ENCODE measurements around the gene SEMA6A. TPM values are rescaled to one million over a fixed set of nuclear protein-coding genes. Genes with fewer than 3 reads are reported as not detected.

Gene SEMA6A
- total RNA-seq, 2 experiments from 2014 or later = not detected

DNA sequence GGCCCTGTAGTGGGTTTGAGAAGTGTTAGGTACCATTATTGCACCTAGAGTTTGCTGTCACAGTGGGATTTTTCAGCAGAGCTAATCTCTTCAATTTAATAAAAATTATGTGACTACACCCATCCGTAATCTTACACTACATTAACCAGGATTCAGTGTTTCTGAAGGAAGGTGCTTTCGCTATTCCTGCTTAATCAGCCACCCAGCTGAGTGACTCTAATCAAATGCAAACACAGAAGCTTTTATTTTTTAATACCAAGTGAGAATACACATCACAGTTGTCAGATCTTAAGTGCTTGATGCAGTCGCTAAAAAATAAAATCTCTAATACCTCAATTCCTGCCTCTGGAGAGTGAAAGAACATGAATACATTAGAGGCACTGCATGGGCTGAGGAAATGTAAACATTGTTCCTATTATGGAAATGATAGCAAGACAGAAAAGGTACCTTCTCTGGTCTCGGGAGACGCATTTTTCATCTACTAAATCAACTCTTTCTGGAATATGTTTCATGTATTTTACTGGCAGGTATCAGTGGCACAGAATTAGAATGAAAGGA is 125.7 kb downstream of the SEMA6A start:
- CTCF ChIA-PET = no interaction called here
- peaks cover 35% of the 10 kb centered on the region for H3K36me3 Mint-ChIP-seq (ENCODE audit: low read depth)
- no peaks in the 10 kb centered on the region for H3K27me3 Mint-ChIP-seq
- DNase-seq = no peak
- no peak for ATAC-seq
- intact Hi-C loops (cut with DNase I, micrococcal nuclease) = no loop called here
- H3K27ac Mint-ChIP-seq = no peak overlapping the region
- H3K4me1 Mint-ChIP-seq = no peaks in the 10 kb centered on the region
- POLR2A ChIA-PET = no interaction called here
- H3K9me3 Mint-ChIP-seq (ENCODE audit: low read depth) = no peaks in the 10 kb centered on the region
- H3K4me3 Mint-ChIP-seq = no peak overlapping the region

DNA sequence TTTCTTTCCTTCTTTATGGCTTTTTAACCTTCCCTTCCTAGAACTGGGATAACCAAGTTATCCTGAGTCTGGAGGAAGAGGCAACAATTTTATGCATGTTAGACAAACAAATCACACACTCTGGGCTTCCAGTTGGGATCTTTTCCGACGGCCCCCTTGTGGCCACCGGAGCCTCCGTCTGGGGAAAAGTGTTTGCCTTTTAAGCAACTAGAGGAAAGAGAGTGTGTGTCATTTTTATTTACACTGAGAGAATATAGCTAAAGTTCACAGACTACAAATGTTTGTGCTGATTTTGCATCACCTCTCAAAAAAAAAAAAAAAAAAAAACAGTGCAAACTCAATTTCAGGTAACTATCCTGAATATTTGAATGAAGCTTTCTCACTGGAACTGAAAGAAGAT is 126.2 kb downstream of the SEMA6A start:
- H3K27ac Mint-ChIP-seq = no peak overlapping the region
- no peaks in the 10 kb centered on the region for H3K27me3 Mint-ChIP-seq
- DNase-seq (no peak), ATAC-seq (no peak)
- ChIA-PET CTCF (no interaction called here), POLR2A (no interaction called here)
- intact Hi-C loops (cut with DNase I, micrococcal nuclease) = no loop called here
- no peaks in the 10 kb centered on the region for H3K9me3 Mint-ChIP-seq (ENCODE audit: low read depth)
- H3K4me3 Mint-ChIP-seq = no peak overlapping the region
- H3K4me1 Mint-ChIP-seq = no peaks in the 10 kb centered on the region
- H3K36me3 Mint-ChIP-seq (ENCODE audit: low read depth) = peaks cover 39% of the 10 kb centered on the region

DNA sequence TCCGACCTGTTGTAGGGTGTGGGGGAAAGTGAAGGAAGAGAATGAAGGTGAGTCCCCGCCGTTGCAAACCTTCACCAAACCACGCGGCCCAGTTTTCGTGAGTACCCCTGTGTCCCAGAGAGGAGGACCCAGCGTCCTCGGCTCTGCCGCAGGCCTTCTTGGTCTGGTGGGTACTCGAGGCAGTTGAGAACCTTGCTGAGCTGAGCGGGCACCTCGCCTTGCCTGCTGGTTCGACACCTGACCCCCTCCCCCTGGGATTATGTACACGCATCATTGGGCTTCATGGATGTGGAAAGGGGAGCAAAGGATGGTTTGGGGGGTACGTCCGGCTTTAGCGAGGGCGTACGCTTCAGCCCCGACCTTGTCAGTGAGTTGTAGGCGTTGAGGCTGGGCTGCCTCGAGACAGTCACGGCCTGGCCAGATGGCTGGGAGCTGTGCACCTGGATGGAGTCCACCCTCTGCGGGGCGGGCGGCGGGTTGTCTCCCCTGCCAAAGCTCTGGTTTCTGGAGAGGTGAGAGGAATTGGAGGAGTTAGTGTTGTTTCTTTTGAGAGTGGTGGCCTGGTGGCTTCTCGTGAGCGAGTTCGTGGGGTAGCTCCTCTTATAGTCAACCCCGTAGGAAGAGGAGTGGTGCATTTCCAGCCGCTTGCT is 128.1 kb downstream of the SEMA6A start:
- Mint-ChIP-seq H3K27ac (no peak overlapping the region), H3K4me1 (no peaks in the 10 kb centered on the region), H3K4me3 (no peak overlapping the region), H3K36me3 (ENCODE audit: low read depth) (peaks cover 35% of the 10 kb centered on the region), H3K27me3 (no peaks in the 10 kb centered on the region), H3K9me3 (ENCODE audit: low read depth) (no peaks in the 10 kb centered on the region)
- ChIA-PET POLR2A (no interaction called here), CTCF (no interaction called here)
- intact Hi-C loops (cut with DNase I, micrococcal nuclease) = no loop called here
- no peak for ATAC-seq
- no peak for DNase-seq

DNA sequence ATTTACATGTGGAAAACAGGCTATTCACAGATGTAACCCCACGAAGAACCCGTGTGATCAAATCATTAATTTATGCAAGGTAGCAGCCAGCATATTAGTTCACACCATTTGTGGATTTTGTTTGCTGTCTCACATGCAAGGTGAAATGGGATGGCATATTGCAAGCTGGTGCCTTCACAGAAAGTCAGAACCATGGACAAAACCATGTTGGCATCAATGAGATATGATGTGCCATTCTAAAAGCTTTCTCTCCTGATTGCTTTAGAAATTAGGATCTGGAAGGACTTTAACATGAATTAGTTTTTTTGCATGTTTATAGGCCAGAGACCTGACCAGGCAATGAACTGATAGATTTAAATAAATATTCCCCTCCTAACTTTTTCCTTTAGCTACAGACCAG is 129.3 kb downstream of the SEMA6A start:
- Mint-ChIP-seq H3K9me3 (ENCODE audit: low read depth) (no peaks in the 10 kb centered on the region), H3K27ac (no peak overlapping the region), H3K4me3 (no peak overlapping the region), H3K36me3 (ENCODE audit: low read depth) (peaks cover 33% of the 10 kb centered on the region), H3K4me1 (no peaks in the 10 kb centered on the region), H3K27me3 (no peaks in the 10 kb centered on the region)
- CTCF ChIA-PET = no interaction called here
- intact Hi-C loops (cut with DNase I, micrococcal nuclease) = no loop called here
- POLR2A ChIA-PET = no interaction called here
- ATAC-seq (no peak), DNase-seq (no peak)

DNA sequence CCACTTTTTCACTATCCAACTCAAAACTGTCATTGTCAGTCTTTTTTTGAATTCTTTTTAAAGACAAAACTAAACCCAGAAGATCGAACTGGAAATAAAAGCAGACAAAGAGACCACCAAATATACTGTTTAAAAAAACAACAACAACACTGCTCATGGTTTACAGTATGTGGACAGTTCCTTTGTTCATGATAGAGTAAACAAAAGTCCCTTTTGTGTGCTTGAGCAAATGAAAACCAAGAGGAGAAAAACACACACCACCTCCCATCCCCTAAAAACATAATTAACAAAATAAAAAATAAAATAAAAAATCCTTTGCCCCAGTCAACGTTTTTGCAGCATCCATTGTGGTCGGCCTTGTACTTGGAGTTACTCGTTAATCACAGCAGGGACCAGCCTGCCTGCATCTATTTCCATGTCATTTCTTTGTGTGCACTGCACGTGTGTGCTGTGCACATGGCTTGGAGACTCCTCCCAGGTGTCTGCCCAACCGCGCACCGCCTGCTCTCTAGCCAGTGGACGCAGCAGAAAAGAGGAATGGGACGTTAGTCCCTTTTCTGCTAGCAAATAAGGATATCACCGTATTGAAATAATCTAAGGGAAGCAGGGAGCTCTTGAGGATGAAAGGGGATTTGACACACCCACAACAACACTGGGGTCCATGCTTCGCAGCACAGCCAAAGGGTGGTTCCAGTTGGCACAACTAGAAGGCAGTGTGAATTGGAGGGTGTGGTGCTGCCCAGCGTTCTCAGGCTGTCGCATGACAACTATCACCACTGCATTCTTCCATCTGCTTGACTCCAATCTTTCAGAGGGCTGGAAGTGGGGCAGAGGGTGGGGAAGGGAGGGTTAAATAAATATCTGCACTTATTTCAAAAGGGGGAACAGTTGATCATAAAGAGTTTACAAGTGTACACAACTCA is 130.0 kb downstream of the SEMA6A start:
- no peak overlapping the region for H3K4me3 Mint-ChIP-seq
- ATAC-seq (no peak), DNase-seq (no peak)
- CTCF ChIA-PET = no interaction called here
- no peaks in the 10 kb centered on the region for H3K27me3 Mint-ChIP-seq
- H3K36me3 Mint-ChIP-seq (ENCODE audit: low read depth) = peaks cover 33% of the 10 kb centered on the region
- intact Hi-C loops (cut with DNase I, micrococcal nuclease) = no loop called here
- H3K27ac Mint-ChIP-seq = no peak overlapping the region
- no peaks in the 10 kb centered on the region for H3K4me1 Mint-ChIP-seq
- H3K9me3 Mint-ChIP-seq (ENCODE audit: low read depth) = no peaks in the 10 kb centered on the region
- POLR2A ChIA-PET = no interaction called here

DNA sequence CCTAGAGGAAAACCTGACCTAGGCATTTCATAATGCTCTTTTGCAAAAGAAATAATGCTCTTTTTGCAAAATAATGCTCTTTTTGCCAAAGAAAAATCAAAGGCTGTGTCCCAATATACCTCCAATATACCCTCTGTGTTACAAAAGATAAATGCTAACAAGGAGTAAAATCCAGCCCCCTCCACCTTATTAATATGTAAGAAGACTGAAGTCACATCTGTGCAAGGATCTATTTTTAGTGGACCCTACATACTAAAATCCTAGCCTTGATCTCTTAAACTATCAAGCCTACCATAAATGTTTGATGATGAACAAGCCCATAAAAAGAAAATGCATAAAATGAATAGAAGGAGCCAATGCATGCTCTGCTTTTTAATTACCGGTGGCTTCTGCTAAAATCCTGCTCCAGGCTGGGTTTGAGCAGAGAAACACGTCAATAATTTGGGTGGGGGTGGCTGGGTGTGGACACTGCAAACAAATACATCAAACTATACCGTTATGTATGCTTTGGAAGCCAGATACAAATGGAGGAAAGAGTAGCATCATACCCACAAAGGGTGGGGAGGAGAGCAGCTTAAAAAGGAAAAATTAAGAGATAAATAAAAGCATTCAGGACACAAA is 131.6 kb downstream of the SEMA6A start:
- Mint-ChIP-seq H3K4me3 (no peak overlapping the region), H3K27me3 (no peaks in the 10 kb centered on the region), H3K4me1 (no peaks in the 10 kb centered on the region), H3K36me3 (ENCODE audit: low read depth) (peaks cover 23% of the 10 kb centered on the region), H3K27ac (no peak overlapping the region), H3K9me3 (ENCODE audit: low read depth) (no peaks in the 10 kb centered on the region)
- DNase-seq (no peak), ATAC-seq (no peak)
- intact Hi-C loops (cut with DNase I, micrococcal nuclease) = no loop called here
- POLR2A ChIA-PET = no interaction called here
- CTCF ChIA-PET = interaction anchor here (0.6 to 1.3 kb wide), 4 partner anchors 10 to 103 kb away, joined by 3 to 4 read pairs (median 3); no protein-coding TSS in a partner anchor

DNA sequence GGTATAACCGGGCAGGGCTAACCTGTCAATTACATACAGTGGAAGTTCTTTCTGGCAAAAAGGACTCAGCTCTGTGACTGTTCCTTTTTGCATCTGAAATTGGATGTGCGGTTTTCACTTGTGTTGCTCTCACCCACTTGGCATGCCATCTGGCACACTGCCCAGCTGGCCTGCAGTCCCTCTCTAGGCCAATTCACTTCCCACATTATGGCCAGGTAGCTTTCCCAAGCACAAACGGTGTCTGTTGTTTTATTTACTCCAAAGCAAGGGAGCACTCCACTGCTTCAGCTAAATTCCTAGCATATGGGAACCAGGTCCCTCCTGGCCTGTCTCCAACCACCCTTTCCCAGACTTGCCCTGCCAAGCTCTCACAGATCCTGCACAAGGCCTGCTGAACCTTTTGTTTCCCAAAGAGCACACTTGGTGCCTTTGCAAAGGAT is 132.5 kb downstream of the SEMA6A start:
- H3K27me3 Mint-ChIP-seq = no peaks in the 10 kb centered on the region
- ChIA-PET POLR2A (no interaction called here), CTCF (interaction anchor here (0.8 to 1.3 kb wide), 3 partner anchors 34 to 104 kb away, joined by 3 read pairs; no protein-coding TSS in a partner anchor)
- intact Hi-C loops (cut with DNase I, micrococcal nuclease) = no loop called here
- DNase-seq = no peak
- no peak overlapping the region for H3K4me3 Mint-ChIP-seq
- H3K4me1 Mint-ChIP-seq = no peaks in the 10 kb centered on the region
- peaks cover 21% of the 10 kb centered on the region for H3K36me3 Mint-ChIP-seq (ENCODE audit: low read depth)
- no peak overlapping the region for H3K27ac Mint-ChIP-seq
- ATAC-seq = no peak
- no peaks in the 10 kb centered on the region for H3K9me3 Mint-ChIP-seq (ENCODE audit: low read depth)

DNA sequence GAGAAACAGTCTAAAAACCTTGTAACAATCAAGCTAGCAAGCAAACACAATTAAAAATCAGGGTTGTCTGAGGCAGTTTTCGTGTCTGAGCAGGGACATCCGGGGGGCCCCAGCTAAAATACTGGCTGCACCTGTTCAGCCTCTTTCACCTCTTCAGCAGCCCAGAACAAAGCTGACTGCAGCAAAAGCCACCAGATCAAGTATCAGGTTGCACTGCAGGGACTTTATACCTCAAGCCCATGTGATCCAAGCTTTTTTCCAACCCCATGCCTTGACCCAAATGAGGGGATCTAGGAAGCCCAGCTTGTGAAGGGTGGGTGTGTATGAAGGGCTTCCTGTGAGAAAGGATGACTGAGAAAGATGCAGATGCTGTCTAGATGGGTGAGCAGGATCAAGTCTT is 133.4 kb downstream of the SEMA6A start:
- Mint-ChIP-seq H3K27me3 (no peaks in the 10 kb centered on the region), H3K4me3 (no peak overlapping the region), H3K36me3 (ENCODE audit: low read depth) (peaks cover 15% of the 10 kb centered on the region), H3K27ac (no peak overlapping the region), H3K4me1 (no peaks in the 10 kb centered on the region), H3K9me3 (ENCODE audit: low read depth) (no peaks in the 10 kb centered on the region)
- POLR2A ChIA-PET = no interaction called here
- ATAC-seq (no peak), DNase-seq (no peak)
- intact Hi-C loops (cut with DNase I, micrococcal nuclease) = no loop called here
- CTCF ChIA-PET = interaction anchor here (0.6 to 0.8 kb wide), 2 partner anchors 16 to 247 kb away, joined by 3 read pairs; no protein-coding TSS in a partner anchor

DNA sequence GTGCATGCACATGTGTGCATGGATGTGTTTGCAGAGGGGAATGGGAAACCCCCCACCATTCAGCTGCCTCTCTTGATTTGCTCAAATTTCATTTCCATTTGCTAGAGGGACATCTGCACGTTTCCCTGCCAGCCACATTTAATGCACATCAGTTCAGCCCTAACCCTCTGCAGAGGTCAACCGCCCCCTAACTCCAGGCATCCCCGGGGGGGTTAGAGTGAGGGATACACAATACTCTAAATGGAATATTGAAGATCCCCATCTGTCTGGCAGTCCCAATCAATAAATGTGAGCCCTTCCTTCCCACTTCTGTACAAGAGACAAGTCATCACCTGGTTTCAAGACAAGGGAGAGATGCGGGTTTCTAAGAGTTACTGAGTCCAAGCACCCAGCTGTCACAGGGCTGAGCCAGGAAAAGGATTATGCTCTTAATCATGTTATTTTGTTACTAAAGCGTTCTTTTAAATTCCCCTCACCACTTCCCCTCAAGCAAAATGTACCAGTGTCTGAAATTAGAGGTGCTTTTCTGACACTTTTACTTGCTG is 134.1 kb downstream of the SEMA6A start:
- H3K4me1 Mint-ChIP-seq = no peaks in the 10 kb centered on the region
- H3K27me3 Mint-ChIP-seq = no peaks in the 10 kb centered on the region
- H3K27ac Mint-ChIP-seq = no peak overlapping the region
- ChIA-PET POLR2A (no interaction called here), CTCF (interaction anchor here (0.6 to 0.8 kb wide), 3 partner anchors 15 to 247 kb away, joined by 3 read pairs; no protein-coding TSS in a partner anchor)
- DNase-seq (no peak), ATAC-seq (no peak)
- no peak overlapping the region for H3K4me3 Mint-ChIP-seq
- no peaks in the 10 kb centered on the region for H3K9me3 Mint-ChIP-seq (ENCODE audit: low read depth)
- H3K36me3 Mint-ChIP-seq (ENCODE audit: low read depth) = peaks cover 10% of the 10 kb centered on the region
- intact Hi-C loops (cut with DNase I, micrococcal nuclease) = no loop called here

DNA sequence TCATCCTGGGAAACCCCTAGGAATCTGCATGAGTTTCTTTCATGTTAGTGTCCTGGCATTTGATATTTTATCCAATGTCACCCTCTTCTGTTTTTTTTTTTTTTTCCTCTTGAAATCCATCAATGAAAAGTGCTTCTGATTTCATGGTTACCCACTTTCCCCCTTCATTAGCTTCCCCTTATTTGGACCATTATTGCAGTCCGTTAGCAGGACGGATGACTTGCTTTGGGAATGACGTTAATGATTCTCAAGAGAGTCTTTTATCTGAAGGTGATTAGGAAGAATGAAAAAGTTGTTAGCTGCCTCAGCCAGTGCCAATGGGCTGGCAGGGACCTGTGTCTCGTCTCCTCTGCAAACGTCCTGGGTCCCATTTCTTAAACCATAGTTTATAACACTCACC is 134.7 kb downstream of the SEMA6A start:
- no peak for DNase-seq
- Mint-ChIP-seq H3K27ac (no peak overlapping the region), H3K4me1 (no peaks in the 10 kb centered on the region), H3K9me3 (ENCODE audit: low read depth) (no peaks in the 10 kb centered on the region), H3K36me3 (ENCODE audit: low read depth) (peaks cover 10% of the 10 kb centered on the region), H3K27me3 (no peaks in the 10 kb centered on the region), H3K4me3 (no peak overlapping the region)
- intact Hi-C loops (cut with DNase I, micrococcal nuclease) = no loop called here
- POLR2A ChIA-PET = no interaction called here
- ATAC-seq = no peak
- CTCF ChIA-PET = no interaction called here

DNA sequence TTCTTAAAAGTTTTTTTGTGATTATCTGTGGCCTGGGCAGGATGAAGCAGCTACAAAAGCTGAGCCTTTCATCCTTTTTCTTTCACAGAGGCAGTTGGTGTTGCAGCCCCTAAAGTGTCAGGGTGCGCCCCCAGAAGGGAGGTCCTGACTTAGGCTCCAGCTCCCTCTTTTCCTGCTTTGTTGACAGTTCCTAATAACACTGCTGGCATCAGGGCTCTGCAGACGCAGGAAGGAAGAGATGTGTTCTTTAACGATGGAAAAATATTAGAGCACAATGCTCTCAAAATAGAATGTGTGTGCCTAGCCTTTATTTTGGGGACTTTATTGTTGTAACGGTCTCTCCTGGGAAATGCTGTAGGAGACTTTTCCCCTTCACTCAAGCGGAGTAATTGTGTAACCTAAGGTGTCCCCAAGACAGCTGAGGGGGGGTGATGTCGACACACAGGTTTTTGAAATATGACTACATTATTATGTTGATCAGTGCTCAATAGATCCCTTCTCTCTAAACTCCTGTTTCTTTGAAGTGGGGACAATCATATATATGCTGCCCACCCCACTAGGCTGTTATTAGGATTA is 135.6 kb downstream of the SEMA6A start:
- Mint-ChIP-seq H3K36me3 (ENCODE audit: low read depth) (peaks cover 11% of the 10 kb centered on the region), H3K9me3 (ENCODE audit: low read depth) (no peaks in the 10 kb centered on the region), H3K27me3 (no peaks in the 10 kb centered on the region), H3K4me3 (no peak overlapping the region), H3K27ac (no peak overlapping the region), H3K4me1 (no peaks in the 10 kb centered on the region)
- intact Hi-C loops (cut with DNase I, micrococcal nuclease) = no loop called here
- ChIA-PET POLR2A (no interaction called here), CTCF (no interaction called here)
- ATAC-seq (no peak), DNase-seq (no peak)

Data from activated CD4-positive, alpha-beta T cell treated with anti-CD3 and anti-CD28 coated beads for 36 hours (primary cell).